Epidermal melanocyte (primary cell): ENCODE data around the gene RANBP3.
A peak's percentile ranks its signal among the peaks of the same experiment; 100 is the strongest.
"Not testable (repeated sequence)": the region's sequence is repeated elsewhere in the genome, so short reads cannot be mapped to it uniquely, and the experiment has no call there.

Experiments
- DNase-seq: peaks from one replicate; pipeline ENCODE4 v3.0.0; 2011; ENCODE audit warnings: low spot score; ENCODE audit not compliant: insufficient read length

Gene RANBP3

GRCh38 chr19:6007866-6008265, 29.9 kb upstream of the RANBP3 start:
- DNase-seq = no peak

GRCh38 chr19:6006896-6007295, 29.0 kb upstream of the RANBP3 start:
- DNase-seq = no peak

GRCh38 chr19:6006070-6006446, 28.1 kb upstream of the RANBP3 start:
- not testable (repeated sequence) for DNase-seq

GRCh38 chr19:6005321-6006069, 27.6 kb upstream of the RANBP3 start:
- no peak for DNase-seq

GRCh38 chr19:6003976-6004375, 26.0 kb upstream of the RANBP3 start:
- no peak for DNase-seq

GRCh38 chr19:6002591-6002990, 24.7 kb upstream of the RANBP3 start:
- DNase-seq = no peak

GRCh38 chr19:6000228-6000847, 22.4 kb upstream of the RANBP3 start:
- DNase-seq = no peak

GRCh38 chr19:5999693-6000092, 21.8 kb upstream of the RANBP3 start:
- DNase-seq = no peak

- no peak for DNase-seq
These were observed 19.4 kb upstream of the RANBP3 start for GRCh38 chr19:5997371-5997770.

GRCh38 chr19:5996623-5997320, 18.8 kb upstream of the RANBP3 start:
- DNase-seq = no peak

- no peak for DNase-seq
These were observed 18.2 kb upstream of the RANBP3 start for GRCh38 chr19:5996102-5996501.

GRCh38 chr19:5995606-5996005, 17.7 kb upstream of the RANBP3 start:
- DNase-seq = no peak

- no peak for DNase-seq
These were observed 16.6 kb upstream of the RANBP3 start for GRCh38 chr19:5994405-5995165.

GRCh38 chr19:5993648-5994358, 15.9 kb upstream of the RANBP3 start:
- peak; percentile 42 for DNase-seq

- no peak for DNase-seq
These were observed 15.3 kb upstream of the RANBP3 start for GRCh38 chr19:5993201-5993600.

- no peak for DNase-seq
These were observed 14.8 kb upstream of the RANBP3 start for GRCh38 chr19:5992756-5993155.

GRCh38 chr19:5991244-5991838, 13.4 kb upstream of the RANBP3 start:
- no peak for DNase-seq

- no peak for DNase-seq
These were observed 12.4 kb upstream of the RANBP3 start for GRCh38 chr19:5990289-5990797.

GRCh38 chr19:5989388-5990074, 11.6 kb upstream of the RANBP3 start:
- DNase-seq = no peak
